GM18870 (cell line): ENCODE results near the gene CCBE1.

Source experiments
- ATAC-seq: cut with Tn5 transposase; IDR thresholded peaks from one replicate; pipeline ENCODE4 v1.9.1; 2021; ENCODE audit warnings: moderate library complexity; ENCODE audit not compliant: unreplicated experiment

CCBE1 gene

GRCh38 chr18:59623456-59624368 is 73.5 kb downstream of the CCBE1 start:
- no peak for ATAC-seq

GRCh38 chr18:59621027-59621426 is 76.2 kb downstream of the CCBE1 start:
- ATAC-seq: no peak

- ATAC-seq: no peak
Observed at GRCh38 chr18:59620381-59620780, 76.8 kb downstream of the CCBE1 start.

- no peak for ATAC-seq
Observed at GRCh38 chr18:59619816-59620215, 77.4 kb downstream of the CCBE1 start.

- ATAC-seq: no peak
Observed at GRCh38 chr18:59617468-59617932, 79.7 kb downstream of the CCBE1 start.

- no peak for ATAC-seq
Observed at GRCh38 chr18:59616501-59616900, 80.7 kb downstream of the CCBE1 start.

GRCh38 chr18:59613903-59614302 is 83.3 kb downstream of the CCBE1 start:
- no peak for ATAC-seq

GRCh38 chr18:59612381-59612780 is 84.8 kb downstream of the CCBE1 start:
- ATAC-seq: no peak

- ATAC-seq: no peak
Observed at GRCh38 chr18:59610546-59611140, 86.6 kb downstream of the CCBE1 start.

GRCh38 chr18:59609654-59610053 is 87.6 kb downstream of the CCBE1 start:
- no peak for ATAC-seq

- ATAC-seq: no peak
Observed at GRCh38 chr18:59607471-59607870, 89.8 kb downstream of the CCBE1 start.

GRCh38 chr18:59607078-59607379 is 90.2 kb downstream of the CCBE1 start:
- no peak for ATAC-seq

GRCh38 chr18:59606193-59607077 is 90.8 kb downstream of the CCBE1 start:
- no peak for ATAC-seq

GRCh38 chr18:59605633-59606192 is 91.5 kb downstream of the CCBE1 start:
- no peak for ATAC-seq

GRCh38 chr18:59604877-59605276 is 92.3 kb downstream of the CCBE1 start:
- no peak for ATAC-seq

- ATAC-seq: no peak
Observed at GRCh38 chr18:59597049-59597448, 100.2 kb downstream of the CCBE1 start.

- no peak for ATAC-seq
Observed at GRCh38 chr18:59593291-59593717, 103.9 kb downstream of the CCBE1 start.

- ATAC-seq: no peak
Observed at GRCh38 chr18:59592624-59593023, 104.6 kb downstream of the CCBE1 start.

GRCh38 chr18:59582395-59582794 is 114.8 kb downstream of the CCBE1 start:
- no peak for ATAC-seq

- no peak for ATAC-seq
Observed at GRCh38 chr18:59579509-59579908, 117.7 kb downstream of the CCBE1 start.

- ATAC-seq: no peak
Observed at GRCh38 chr18:59577386-59577655, 119.9 kb downstream of the CCBE1 start.
